Natural killer cell (primary cell): ENCODE data around the gene ABCA12. TPM values are rescaled to one million over a fixed set of nuclear protein-coding genes. Genes with fewer than 3 reads are reported as not detected.

Source experiments
- ATAC-seq, 3 donors: fragments of 150-1000 bp in 2 of 3; fragments of 200-7000 bp in 1 of 3; cut with Tn5 transposase; 1 replicate in 1 of 3; 2 replicates in 2 of 3; pipeline ENCODE4 v1.10.0; 2021; ENCODE audit warnings: mild to moderate bottlenecking in 2 of 3, moderate library complexity in 2 of 3
- DNase-seq, 2 donors: peaks; one replicate each; pipeline versions ENCODE4 v3.0.0 to v3.0.0-alpha.2; 2013 to 2021; ENCODE audit warnings: mixed read lengths in 1 of 2
- H3K27ac ChIP-seq: one replicate; pipeline ENCODE4 v1.5.1; 2013; ENCODE audit warnings: mild to moderate bottlenecking, low read length
- H3K27me3 ChIP-seq: one replicate; pipeline ENCODE4 v1.6.1; 2013; ENCODE audit warnings: low read length; ENCODE audit not compliant: control insufficient read depth, insufficient read depth
- H3K36me3 ChIP-seq: one replicate; pipeline ENCODE4 v1.6.1; 2013; ENCODE audit warnings: low read length; ENCODE audit not compliant: control insufficient read depth, insufficient read depth
- H3K4me1 ChIP-seq: one replicate; pipeline ENCODE4 v1.6.1; 2013; ENCODE audit warnings: low read length; ENCODE audit not compliant: control insufficient read depth, insufficient read depth
- H3K4me3 ChIP-seq: one replicate; pipeline ENCODE4 v1.5.1; 2013; ENCODE audit warnings: low read length
- H3K9me3 ChIP-seq: one replicate; pipeline ENCODE4 v1.6.1; 2013; ENCODE audit warnings: low read length; ENCODE audit not compliant: control insufficient read depth, insufficient read depth
- H3K27ac Mint-ChIP-seq, 2 donors: one replicate each; pipeline ENCODE4 v1.8.0; 2022; ENCODE audit warnings: mild to moderate bottlenecking in 2 of 2, mixed read lengths in 2 of 2, moderate library complexity in 1 of 2
- H3K27me3 Mint-ChIP-seq, 2 donors: one replicate each; pipeline ENCODE4 v1.8.0; 2022; ENCODE audit warnings: low read depth in 2 of 2, mixed read lengths in 2 of 2
- H3K36me3 Mint-ChIP-seq: one replicate; pipeline ENCODE4 v1.8.0; 2022; ENCODE audit warnings: mixed read lengths
- H3K4me1 Mint-ChIP-seq, 2 donors: one replicate each; pipeline ENCODE4 v1.8.0; 2022; ENCODE audit warnings: mixed read lengths in 2 of 2
- H3K4me3 Mint-ChIP-seq: one replicate; pipeline ENCODE4 v1.8.0; 2022; ENCODE audit warnings: mild to moderate bottlenecking, moderate library complexity, mixed read lengths
- H3K9me3 Mint-ChIP-seq, 2 donors: one replicate each; pipeline ENCODE4 v1.8.0; 2022; ENCODE audit warnings: mixed read lengths in 2 of 2
- WGBS: methylation state at CpG from one replicate; pipeline ENCODE4 v1.1.7; 2013; ENCODE audit warnings: missing lambda C conversion rate; ENCODE audit not compliant: insufficient coverage; 5-methylcytosine and 5-hydroxymethylcytosine counted together
- intact Hi-C: fragments of 100-400 bp; cut with micrococcal nuclease; formaldehyde crosslinking; loops from one replicate; pipeline ENCODE4 v1.14.2; 2022
- total RNA-seq, 4 donors: library from RNA; stranded (reverse); fragments of 120-200 nt in 1 of 4; gene quantifications; one replicate each; pipeline versions ENCODE4 v1.2.3 to v1.2.4, GENCODE V29; 2013 to 2022
- TF ChIP-seq, protein P1 (sequence below): fragments of 200-600 bp; IDR thresholded peaks from one replicate; pipeline ENCODE4 v1.8.0; 2022; ENCODE audit warnings: antibody characterized with exemption

The ABCA12 gene
- total RNA-seq, 3 donors from 2014 or later (not counting 1 experiment from before 2014, with no cell fraction given), result not detected

DNA sequence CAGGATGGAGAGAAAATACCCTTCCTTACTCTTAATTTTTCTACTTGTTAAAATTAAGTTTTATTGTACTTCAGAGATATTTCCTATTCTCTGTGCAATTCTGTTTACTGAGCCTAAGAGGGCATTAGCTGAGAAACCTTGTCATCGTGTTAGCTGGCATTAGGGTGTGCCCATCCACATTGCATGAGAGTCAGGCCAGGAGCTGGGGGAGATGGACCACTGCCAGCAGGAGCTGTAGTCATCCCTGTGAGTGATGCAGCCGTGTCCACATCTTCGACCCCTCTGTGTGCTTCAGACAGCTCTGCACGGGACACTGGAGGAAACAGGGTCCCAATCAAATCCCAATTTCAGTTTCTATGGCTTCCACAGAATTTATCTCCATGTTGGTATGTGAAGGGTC lies 34.2 kb downstream of the ABCA12 start:
- ATAC-seq, result no peak

DNA sequence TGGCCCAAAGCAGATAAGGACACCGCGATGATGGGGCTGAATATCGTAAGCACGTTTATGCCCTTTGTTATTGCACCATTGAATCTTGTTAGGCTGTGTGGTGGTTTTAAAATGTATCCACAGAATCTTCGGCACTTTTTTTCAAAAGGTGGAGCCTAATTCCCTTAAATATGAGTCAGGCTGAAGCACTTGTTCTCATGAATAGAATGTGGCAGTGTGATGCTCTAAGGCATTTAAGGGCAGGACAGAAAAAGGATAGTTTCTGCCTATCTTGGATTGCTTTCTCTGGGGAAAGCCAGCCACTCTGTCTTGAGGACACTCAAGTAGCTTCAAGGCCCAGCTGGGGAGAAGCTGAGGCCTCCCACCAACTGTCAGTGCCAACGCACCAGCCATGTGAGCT lies 39.6 kb downstream of the ABCA12 start:
- Histone ChIP-seq H3K27ac (no peak overlapping the region), H3K9me3 (no peaks in the 10 kb centered on the region), H3K4me1 (no peaks in the 10 kb centered on the region), H3K27me3 (no peaks in the 10 kb centered on the region), H3K4me3 (no peak overlapping the region), H3K36me3 (no peaks in the 10 kb centered on the region)
- DNase-seq, result no peak
- Mint-ChIP-seq H3K27ac (no peak overlapping the region), H3K4me1 (no peaks in the 10 kb centered on the region), H3K27me3 (no peaks in the 10 kb centered on the region), H3K9me3 (peaks cover 2% of the 10 kb centered on the region in 2 donors), H3K36me3 (no peaks in the 10 kb centered on the region), H3K4me3 (no peak overlapping the region)
- TF ChIP-seq, protein P1, sequence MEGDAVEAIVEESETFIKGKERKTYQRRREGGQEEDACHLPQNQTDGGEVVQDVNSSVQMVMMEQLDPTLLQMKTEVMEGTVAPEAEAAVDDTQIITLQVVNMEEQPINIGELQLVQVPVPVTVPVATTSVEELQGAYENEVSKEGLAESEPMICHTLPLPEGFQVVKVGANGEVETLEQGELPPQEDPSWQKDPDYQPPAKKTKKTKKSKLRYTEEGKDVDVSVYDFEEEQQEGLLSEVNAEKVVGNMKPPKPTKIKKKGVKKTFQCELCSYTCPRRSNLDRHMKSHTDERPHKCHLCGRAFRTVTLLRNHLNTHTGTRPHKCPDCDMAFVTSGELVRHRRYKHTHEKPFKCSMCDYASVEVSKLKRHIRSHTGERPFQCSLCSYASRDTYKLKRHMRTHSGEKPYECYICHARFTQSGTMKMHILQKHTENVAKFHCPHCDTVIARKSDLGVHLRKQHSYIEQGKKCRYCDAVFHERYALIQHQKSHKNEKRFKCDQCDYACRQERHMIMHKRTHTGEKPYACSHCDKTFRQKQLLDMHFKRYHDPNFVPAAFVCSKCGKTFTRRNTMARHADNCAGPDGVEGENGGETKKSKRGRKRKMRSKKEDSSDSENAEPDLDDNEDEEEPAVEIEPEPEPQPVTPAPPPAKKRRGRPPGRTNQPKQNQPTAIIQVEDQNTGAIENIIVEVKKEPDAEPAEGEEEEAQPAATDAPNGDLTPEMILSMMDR, result no peak
- intact Hi-C loops, result no loop called here
- ATAC-seq, result no peak
- 92% methylated on average over 6 of the region's 6 CpGs for WGBS

More for the DNA sequence above, 34.2 kb downstream of the ABCA12 start:
- no peaks in the 10 kb centered on the region for H3K9me3 ChIP-seq
- no peaks in the 10 kb centered on the region for H3K36me3 ChIP-seq
- H3K27ac Mint-ChIP-seq, result no peak overlapping the region
- no peaks in the 10 kb centered on the region for H3K27me3 Mint-ChIP-seq
- intact Hi-C loops, result no loop called here
- no peak overlapping the region for H3K4me3 ChIP-seq
- H3K27me3 ChIP-seq, result no peaks in the 10 kb centered on the region
- TF ChIP-seq, protein P1, result no peak
- no peaks in the 10 kb centered on the region for H3K36me3 Mint-ChIP-seq
- H3K27ac ChIP-seq, result no peak overlapping the region
- peaks cover 0 to 2% of the 10 kb centered on the region in 2 donors for H3K9me3 Mint-ChIP-seq
- no peaks in the 10 kb centered on the region for H3K4me1 Mint-ChIP-seq
- H3K4me3 Mint-ChIP-seq, result no peak overlapping the region
- DNase-seq, result no peak
- WGBS, result 79% methylated on average over 4 of the region's 4 CpGs
- H3K4me1 ChIP-seq, result no peaks in the 10 kb centered on the region

DNA sequence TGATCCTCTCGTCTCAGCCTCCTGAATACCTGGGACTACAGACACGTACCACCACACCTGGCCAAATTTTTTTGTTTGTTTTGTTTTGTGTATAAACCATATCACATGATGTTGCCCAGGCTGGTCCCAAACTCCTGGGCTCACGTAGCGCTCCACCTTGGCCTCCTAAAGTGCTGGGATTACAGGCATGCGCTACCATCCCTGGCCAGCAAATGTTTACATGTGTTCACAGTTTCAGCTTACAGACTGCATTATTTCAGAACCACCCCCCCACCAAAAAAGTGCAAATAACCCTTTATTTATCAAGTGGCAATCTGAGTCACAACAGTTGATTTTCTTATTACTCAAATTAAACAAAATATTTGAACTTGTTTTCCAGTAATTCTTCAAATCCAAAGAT lies 54.3 kb downstream of the ABCA12 start:
- Histone ChIP-seq H3K27ac (no peak overlapping the region), H3K4me3 (no peak overlapping the region), H3K36me3 (no peaks in the 10 kb centered on the region), H3K9me3 (no peaks in the 10 kb centered on the region), H3K27me3 (no peaks in the 10 kb centered on the region), H3K4me1 (no peaks in the 10 kb centered on the region)
- H3K36me3 Mint-ChIP-seq, result no peaks in the 10 kb centered on the region
- no peak for DNase-seq
- no peak overlapping the region for H3K27ac Mint-ChIP-seq
- H3K27me3 Mint-ChIP-seq, result no peaks in the 10 kb centered on the region
- H3K9me3 Mint-ChIP-seq, result peaks cover 5 to 6% of the 10 kb centered on the region in 2 donors
- 94% methylated on average over 5 of the region's 5 CpGs for WGBS
- no peaks in the 10 kb centered on the region for H3K4me1 Mint-ChIP-seq
- no peak overlapping the region for H3K4me3 Mint-ChIP-seq
- ATAC-seq, result no peak
- TF ChIP-seq, protein P1, result no peak
- intact Hi-C loops, result no loop called here

DNA sequence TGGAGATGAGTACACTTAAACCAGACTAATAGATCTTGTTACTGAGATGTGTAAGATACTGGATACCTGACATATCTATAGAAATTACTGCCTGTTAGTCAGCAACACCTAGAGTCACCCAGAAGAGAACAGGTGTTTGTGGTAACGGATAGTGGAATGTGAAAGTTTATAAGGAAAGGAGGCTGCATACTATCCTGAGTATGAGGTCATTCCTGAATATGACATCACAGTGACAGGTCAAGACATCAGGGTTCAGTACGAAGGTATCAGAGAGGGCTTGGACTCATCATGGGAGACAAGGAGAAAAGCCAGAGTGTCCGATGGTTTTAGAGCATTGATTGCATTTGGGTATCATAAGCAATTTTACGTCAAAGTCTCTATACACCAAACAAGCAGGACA lies 55.3 kb downstream of the ABCA12 start:
- Histone ChIP-seq H3K36me3 (no peaks in the 10 kb centered on the region), H3K4me1 (no peaks in the 10 kb centered on the region), H3K27me3 (no peaks in the 10 kb centered on the region), H3K4me3 (no peak overlapping the region), H3K9me3 (no peaks in the 10 kb centered on the region), H3K27ac (no peak overlapping the region)
- H3K36me3 Mint-ChIP-seq, result no peaks in the 10 kb centered on the region
- no peak for ATAC-seq
- H3K4me1 Mint-ChIP-seq, result no peaks in the 10 kb centered on the region
- H3K9me3 Mint-ChIP-seq, result peaks cover 4% of the 10 kb centered on the region in 2 donors
- 91% methylated on average over 3 of the region's 4 CpGs for WGBS
- H3K27me3 Mint-ChIP-seq, result no peaks in the 10 kb centered on the region
- TF ChIP-seq, protein P1, result no peak
- no peak for DNase-seq
- intact Hi-C loops, result no loop called here
- no peak overlapping the region for H3K27ac Mint-ChIP-seq
- H3K4me3 Mint-ChIP-seq, result no peak overlapping the region
